ENCODE measurements around the gene ZNF444.

DNA sequence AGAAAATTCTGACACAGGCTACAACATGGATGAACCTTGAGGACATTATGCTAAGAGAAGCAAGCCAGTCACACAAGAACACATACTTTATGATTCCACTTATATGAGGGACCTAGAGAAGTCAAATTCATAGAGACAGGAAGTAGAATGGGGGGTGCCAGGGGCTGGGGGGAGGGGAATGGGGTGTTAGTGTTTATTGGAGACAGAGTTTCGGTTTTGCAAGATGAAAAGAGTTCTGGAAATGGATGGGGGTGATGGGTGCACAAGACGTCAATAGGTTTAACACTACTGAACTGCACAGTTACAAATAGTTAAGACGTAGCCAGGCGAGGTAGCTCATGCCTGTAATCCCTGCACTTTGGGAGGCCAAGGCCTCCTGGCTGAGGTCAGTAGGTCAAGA lies 16.5 kb upstream of the ZNF444 start:
- TF ChIP-seq GATA3 (IDR thresholded peaks at IDR 0.05; ENCODE audit: low read depth, low read length) (no peak), GATA2 (IDR thresholded peaks at IDR 0.05; ENCODE audit: low read depth, low read length) (no peak)

Measured in SH-SY5Y (cell line).